GM18868 (cell line): ENCODE results near the gene DEFB124.
"Not testable (repeated sequence)": the region's sequence is repeated elsewhere in the genome, so short reads cannot be mapped to it uniquely, and the experiment has no call there.

Experiments used
- ATAC-seq: cut with Tn5 transposase; IDR thresholded peaks from one replicate; pipeline ENCODE4 v1.9.1; 2021; ENCODE audit warnings: mild to moderate bottlenecking, moderate library complexity; ENCODE audit not compliant: unreplicated experiment

DEFB124 gene

DNA sequence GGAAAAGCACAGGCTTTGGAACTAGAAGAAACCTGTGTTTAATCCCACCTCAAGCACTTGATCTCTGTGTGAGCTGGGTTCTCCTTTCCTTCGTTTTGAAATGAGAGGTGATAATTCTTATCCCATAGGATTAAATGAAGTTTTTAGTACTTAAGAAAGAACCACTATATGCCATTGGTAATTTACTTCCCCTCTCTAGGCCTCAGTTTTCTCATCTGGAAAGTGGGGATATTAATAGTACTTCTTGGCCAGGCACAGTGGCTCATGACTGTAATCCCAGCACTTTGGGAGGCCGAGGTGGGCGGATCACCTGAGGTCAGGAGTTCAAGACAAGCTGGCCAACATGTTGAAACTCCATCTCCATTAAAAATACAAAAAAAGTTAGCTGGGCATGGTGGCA lies 14.2 kb upstream of the DEFB124 start:
- no peak for ATAC-seq

DNA sequence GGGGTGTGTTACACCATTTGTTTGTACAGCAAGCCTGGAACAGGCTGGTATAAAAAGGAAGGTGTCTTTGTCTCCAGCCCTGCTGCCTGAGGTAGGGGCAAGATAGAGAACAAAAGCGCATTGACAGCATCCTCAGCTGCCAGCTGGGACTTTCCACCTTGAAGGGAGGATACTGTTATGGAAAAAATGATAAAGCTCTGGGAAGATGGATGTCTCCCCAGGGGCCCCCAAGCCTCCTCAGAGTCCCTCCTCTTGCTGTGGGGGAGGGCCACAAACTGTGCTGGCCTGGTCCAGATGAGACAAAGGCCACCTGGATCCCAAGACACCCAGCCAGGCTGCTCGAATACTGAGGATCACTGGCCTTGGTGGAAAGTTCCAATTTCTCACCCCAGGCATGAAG lies 13.2 kb upstream of the DEFB124 start:
- ATAC-seq: no peak

DNA sequence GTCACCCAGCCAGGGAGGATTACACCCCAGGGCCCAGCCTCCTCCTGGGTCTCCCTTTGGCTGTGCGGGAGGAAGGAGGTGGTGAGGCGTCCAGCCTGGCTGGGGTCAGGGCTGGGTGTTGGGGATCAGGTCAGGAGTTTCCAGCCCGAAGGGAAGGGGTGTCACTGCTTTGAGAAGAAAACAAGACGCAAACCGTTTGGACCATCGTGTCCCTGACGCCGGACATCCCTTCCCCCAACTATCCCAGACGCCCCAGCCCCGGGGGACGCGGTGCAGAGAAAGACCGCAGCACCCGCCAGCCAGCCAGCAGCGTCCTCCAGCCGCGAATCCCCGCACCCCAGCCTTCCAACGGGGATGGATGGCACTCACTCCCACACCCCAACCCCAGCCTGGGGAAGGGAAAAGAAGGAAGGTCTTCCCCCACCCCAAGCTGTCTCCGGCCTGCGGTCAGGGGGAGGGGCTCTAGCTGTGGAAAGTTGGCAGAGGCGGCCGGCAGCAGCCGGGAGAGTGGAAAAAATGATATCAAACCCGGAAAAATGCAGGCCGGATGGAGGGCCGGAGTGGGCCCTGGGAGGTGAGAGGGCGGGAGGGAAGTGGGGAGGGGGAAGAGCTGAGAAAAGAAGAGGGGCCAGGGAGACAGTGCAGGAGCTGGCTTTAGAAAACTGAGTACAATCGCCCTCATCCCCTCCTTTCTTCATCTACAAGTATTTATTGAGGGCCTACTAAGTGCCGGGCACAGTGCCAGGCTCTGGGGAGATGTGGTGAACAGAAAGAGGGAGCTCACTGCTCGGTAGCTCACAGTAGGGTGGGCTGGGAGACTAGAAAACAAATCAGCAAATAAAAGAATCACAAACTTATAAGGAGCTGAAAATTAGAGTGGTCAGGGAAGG lies 10.8 kb upstream of the DEFB124 start:
- no peak for ATAC-seq

DNA sequence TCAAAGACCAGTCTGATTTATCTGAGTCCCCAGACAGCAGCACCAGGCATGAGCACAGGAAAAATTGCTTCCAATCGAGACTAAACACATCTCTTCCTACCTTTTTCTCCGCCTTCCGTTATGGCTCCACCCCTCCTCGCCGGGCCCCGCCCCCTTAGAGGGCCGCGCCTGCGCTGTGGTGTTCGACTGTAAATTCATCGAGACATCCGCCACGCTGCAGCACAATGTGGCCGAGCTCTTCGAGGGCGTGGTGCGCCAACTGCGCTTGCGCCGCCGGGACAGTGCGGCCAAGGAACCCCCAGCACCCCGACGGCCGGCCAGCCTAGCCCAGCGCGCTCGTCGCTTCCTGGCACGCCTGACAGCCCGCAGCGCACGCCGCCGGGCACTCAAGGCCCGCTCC lies 9.1 kb upstream of the DEFB124 start:
- ATAC-seq: no peak

DNA sequence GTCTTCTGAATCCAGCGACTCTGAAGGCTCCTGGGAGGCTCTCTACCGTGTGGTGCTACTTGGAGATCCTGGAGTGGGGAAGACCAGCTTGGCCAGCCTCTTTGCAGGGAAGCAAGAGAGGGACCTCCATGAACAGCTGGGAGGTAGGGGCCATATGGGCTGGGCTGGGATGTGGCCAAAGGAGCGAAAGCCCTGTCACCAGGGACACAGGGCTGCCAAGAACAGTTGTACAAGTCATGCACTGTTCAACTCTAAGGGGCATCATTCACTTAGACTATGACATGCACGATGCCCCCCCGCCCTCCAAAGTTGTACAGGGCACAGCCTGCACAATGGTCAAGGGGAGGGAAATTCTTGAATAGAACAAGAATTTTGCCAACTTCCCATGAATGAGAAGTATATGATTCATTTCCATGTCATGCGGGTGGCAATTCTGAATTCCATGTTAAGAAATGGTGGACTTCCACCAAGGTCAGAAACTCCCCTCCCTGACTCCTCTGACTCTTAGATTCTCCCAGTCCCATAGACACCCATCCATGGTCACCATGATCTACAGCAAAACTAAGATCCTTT lies 1.8 kb upstream of the DEFB124 start:
- no peak for ATAC-seq

DNA sequence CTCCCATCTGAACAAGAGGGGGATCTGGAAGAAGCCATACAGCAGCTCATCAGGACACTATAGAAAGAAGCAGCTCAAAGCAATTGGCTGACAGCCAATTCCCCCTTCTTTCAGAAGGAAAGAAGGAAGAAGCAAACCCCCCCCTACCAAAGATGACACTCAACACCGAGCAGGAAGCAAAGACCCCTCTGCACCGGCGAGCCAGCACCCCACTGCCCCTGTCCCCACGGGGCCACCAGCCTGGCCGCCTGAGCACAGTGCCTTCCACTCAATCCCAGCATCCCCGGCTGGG lies 1.3 kb upstream of the DEFB124 start:
- ATAC-seq: no peak

DNA sequence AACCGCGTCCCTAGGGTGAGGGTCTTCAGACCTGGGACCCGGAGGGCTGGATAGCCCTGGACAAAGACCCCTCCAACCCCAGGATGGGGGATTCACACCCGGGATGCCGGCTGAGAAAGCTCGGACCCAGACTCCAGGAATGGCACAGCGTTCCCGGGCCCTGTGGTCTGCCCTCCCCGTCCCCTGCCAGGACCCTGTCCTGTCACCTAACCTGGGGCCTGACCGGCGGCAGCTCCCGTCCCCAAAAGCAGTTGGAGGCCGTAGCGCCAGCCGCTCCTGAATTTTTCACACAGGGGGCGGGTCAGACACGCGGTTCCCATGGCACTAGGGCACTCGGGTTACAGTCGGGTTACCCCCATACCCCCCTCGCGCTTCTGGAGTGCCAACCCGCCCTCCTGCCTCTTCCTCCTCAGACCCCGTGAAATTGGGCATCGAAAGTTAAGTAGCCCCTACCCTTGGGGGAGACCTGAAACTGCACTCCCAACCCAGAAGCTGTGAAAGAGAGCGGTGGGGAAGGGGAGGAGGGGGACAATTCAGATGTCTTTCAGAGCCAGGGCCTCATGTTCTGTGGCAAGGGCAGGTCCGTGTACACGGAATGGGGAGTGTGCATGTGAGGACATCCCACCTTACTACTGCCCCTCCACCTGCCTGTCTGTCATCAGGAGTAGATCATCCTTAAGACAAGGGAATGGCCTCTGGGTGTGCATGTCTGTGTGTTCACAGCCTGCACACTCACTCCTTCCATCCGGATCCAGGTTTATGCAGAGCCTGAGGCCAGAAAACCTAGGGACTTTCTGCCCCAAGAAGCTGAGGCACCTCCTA lies 756 bp upstream of the DEFB124 start:
- ATAC-seq: no peak

DNA sequence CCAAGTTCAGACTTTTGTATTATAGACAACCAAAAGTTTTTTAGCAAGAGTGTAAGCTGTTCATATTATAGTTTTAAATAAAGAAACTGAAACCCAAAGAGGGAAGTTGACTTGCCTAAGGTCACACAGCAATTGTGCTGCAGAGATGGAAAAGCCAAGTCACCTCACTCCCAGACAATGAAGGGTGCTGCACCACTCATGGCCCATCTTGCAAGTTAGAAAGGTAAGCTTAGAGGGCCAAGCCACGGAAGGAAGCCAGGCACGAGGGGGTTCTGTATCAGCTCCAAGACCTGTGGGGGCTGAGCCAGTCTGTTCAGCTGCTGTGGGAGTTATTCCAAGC lies 860 bp downstream of the DEFB124 start:
- no peak for ATAC-seq

DNA sequence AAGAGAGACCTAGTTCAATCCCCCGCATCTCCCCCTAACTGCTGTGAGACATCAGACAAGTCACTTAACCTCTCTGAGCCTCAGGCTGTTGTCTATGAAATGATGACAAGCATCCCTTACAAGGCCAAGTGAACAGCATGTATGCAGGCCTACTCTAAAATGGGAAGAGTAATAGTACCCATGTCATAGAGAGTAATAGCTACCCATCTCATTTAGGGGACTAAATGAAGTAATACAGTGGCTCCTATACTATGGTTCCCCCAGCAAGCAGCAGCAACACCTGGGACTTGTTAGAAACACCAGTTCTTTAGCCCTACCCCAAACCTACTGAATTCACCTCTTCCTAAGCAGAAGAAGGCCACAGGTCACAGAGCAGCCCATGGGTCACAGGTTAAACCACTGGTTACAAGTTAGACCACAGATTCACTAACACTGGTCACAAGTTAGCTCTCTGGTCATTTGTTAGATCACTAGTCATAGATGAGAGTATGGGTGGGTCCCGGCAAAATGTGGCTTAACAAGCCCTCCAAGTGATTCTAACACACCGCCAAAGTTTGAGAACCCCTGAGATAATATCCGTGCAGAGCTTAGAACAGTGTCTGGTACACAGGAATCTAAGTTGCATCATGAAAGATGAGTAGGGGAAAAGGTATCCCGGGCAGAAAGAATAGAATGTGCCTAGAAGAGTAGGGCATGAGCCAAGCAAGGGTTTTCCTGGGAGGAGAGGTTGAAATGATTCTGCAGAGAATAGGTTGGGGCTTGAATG lies 1.4 kb downstream of the DEFB124 start:
- ATAC-seq: no peak

DNA sequence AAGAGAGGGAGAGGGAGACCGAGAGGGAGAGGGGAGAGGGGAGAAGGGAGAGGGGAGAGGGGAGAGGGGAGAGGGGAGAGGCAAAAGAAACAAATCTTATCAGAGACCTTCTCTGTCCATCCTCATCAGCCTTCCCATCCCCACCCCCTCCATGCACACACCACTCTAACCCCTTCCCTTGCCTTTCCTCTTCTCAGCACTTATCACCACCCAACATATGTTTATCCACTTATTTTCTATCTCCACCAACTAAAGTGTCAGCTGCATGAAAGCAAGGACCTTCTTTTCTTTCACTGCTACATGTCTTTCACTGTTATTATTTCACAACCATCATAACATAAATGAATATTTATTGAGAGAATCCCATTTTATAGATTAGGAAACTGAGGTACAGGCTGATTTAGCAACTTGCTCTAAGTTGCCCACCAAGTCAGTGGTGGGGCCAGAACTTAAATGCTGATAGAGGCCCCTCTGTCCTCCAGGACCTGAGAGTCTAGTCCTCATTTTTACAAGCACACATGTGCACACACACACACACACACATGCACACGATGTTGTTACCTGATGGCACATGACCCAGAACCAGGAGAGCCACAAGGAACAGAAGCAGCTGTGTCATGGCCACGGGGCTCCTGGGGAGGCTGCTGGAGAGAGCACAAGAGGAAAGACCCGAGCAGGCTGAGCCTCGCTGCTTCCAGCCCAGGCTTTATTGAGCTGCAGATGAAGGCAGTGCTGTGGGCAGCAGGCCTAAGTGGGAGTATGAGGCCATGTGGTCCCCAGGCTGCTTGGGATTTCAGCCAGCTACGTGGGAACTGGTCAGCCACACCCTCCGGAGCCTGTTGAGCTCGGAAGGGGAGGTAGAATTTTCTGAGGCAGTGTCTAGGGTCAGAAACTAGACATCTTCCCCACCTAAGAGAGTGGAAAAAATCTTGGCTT lies 2.3 kb downstream of the DEFB124 start:
- ATAC-seq: no peak

DNA sequence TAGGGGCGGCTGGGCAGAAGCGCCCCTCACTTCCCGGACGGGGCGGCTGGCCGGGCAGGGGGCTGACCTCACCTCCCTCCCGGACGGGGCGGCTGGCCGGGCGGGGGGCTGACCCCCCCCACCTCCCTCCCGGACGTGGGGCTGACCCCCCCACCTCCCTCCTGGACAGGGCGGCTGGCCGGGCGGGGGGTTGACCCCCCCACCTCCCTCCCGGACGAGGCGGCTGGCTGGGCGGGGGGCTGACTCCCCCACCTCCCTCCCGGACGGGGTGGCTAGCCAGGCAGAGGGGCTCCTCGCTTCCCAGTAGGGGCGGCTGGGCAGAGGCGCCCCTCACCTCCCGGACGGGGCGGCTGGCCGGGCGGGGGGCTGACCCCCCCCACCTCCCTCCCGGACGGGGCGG lies 4.0 kb downstream of the DEFB124 start:
- ATAC-seq: not testable (repeated sequence)

DNA sequence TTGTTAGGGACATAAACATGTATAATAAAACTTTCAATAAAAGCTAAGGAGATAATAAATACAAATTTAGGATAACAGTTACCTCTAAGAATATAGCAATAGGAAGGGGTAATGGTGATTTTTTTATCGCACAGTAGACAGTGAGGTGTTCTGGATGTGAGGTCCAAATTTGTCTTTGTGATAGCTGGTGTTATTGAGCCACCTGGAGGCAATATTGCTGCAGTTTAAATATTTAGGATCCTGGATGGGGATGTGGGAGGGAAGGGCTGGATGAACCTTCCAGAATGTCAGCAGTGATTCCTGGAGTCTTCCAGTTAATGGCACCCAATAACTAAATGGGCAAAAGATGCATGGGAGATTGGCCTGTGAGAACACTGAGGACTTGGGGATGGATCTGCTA lies 20.6 kb downstream of the DEFB124 start:
- no peak for ATAC-seq

DNA sequence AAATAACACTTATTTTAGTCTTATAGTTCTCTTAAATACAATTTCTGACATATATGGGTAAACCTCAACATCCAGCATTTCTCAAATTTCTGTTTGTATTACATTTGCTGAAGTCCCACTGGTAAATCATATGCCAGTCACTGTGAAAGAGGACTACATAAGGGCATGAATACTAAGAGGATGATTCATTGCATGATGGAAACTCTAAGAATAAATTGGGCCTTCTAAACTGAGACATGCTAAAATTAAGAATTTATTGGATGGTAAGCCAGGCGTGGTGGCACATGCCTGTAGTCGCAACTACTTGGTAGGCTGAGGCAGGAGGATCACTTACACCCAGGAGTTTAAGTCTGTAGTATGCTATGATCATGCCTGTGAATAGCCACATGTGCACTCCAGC lies 22.4 kb downstream of the DEFB124 start:
- ATAC-seq: no peak

DNA sequence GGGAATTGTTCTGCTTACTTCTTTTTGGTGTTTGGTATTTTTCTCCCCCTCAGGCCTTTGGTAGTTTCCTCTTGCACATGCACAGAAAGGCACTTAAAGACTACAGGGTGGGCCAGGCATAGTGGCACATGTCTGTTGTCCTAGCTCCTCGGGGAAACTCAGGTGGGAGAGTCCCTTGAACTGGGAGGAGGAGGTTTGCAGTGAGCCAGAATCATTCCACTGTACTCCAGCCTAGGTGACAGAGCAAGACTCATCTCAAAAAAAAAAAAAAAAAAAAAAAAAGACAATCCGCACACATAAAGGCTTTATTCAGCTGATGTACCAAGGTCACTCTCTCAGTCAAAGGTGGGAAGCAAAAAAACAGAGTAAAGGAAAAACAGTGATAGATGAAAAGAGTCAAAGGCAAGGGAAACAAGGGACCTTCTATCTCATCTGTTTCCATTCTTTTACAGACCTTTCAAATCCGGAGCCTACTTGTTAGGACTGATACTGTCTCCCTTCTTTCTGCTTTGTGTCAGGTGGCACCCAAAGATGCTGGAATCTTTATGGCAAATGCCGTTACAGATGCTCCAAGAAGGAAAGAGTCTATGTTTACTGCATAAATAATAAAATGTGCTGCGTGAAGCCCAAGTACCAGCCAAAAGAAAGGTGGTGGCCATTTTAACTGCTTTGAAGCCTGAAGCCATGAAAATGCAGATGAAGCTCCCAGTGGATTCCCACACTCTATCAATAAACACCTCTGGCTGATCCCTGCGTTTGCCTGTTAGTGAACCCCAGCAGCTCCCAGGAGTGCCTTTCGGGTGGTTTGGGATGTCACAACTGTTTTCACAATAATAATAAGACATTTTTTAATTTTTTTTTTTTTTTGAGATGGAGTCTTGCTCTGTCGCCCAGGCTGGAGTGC lies 25.2 kb downstream of the DEFB124 start:
- no peak for ATAC-seq

DNA sequence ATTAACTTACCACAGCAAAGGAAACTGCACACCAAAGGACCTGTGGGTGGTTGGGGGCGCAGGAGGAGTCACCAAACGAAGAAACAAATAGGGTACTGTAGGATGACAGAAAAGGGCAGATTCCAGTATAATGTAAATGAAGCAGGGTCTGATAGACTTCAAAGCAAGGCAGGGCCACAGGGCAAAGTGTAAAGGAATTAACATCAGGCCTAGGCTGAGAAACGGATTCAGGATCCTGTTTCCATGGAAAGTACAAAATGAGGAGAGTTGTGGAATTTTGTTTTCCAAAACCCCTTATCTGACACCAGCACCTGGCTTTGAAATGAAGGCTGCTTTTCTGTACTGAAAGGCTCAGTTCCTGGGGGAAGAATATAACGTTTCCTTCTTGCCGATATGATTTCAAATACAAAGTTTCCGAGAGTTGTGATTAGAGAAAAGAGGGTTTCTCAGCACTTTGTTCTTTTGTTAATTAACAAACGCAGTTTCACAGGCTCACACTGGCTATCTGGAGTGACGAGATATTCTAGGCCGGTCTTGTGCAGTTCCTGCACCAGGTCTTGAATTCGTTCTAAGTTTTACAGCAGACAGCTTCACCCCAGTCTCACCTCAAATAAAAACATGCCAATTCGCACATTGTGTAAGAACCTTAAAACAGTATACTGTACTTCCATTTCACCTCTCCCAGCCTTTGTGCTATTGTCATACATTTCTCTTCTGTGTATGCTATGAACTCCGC lies 28.7 kb downstream of the DEFB124 start:
- ATAC-seq: no peak

DNA sequence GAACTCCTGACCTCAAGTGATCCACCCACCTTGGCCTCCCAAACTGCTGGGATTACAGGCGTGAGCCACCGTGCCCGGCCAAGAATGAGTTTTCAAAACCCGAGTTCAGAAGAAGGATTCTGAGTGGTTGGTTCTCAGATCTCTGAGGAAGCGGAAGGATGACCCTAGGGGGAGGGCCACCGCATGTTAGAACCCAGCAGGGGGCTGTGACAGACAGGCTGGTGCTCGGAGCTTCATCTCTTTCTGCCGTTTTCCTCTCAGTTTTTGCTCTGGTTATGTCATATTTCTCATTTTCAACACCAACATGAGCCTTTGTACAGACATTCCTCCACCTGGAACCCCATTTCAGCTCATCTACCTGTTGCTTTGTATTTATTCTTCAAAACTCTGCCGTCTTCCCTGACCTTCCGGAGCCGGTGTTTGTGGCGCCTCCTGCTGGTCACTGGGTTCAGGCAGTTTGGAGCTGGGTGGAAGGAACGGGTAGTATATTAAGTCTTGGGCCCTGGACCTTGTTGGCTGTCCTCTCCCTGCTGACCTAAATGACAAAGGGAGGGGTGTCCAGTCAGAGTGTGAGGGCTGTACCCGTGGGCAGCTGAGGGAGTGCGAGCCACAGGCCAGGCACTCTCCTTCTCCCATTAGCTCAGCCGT lies 34.8 kb downstream of the DEFB124 start, which contains the start of gene DEFB123:
TSS of gene DEFB123 (plus strand) at position 621 of the 648 bp plus-strand sequence. CDS start 67 bp downstream, outside the sequence.
- no peak for ATAC-seq

DNA sequence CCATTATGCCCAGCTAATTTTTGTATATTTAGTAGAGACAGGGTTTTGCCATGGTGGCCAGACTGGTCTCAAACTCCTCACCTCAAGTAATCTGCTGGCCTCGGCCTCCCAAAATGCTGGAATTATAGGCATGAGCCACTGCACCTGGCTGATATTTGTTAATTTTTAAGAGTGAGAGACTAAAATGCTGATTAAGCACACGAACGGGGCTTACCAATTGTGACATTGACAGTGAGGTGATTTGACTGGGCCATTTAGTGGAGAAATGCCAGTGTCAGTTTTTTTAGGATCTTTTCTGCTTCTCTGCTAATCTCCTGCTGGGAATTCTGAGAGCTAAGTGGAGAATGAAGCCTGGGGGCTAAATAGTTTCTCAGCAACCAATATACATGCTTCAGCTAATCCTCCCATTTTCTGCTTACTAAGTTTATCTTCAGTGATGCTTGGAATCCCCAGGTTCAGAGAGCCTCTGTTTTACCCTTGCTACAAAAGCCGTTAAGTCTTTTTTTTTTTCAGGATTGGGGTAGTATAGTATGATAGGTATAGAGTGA lies 44.3 kb downstream of the DEFB124 start:
- ATAC-seq: no peak

DNA sequence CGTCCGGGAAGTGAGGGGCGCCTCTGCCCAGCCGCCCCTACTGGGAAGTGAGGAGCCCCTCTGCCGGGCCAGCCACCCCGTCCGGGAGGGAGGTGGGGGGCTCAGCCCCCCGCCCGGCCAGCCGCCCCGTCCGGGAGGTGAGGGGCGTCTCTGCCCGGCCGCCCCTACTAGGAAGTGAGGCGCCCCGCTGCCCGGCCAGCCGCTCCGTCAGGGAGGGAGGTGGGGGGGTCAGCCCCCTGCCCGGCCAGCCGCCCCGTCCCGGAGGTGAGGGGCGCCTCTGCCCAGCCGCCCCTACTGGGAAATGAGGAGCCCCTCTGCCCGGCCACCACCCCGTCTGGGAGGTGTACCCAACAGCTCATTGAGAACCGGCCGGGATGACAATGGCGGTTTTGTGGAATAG lies 47.4 kb downstream of the DEFB124 start:
- not testable (repeated sequence) for ATAC-seq
